Mesendoderm (in vitro differentiated cells): ENCODE results near the gene MLYCD.

Experiments used
- DNase-seq: peaks from one replicate; pipeline ENCODE4 v3.0.0; 2013
- H2AK5ac ChIP-seq: 2 replicates; pipeline ENCODE4 v1.6.1; 2013; ENCODE audit warnings: low read length, inconsistent platforms
- H2BK120ac ChIP-seq: 2 replicates; pipeline ENCODE4 v1.6.1; 2013; ENCODE audit warnings: low read depth, mild to moderate bottlenecking, low read length, moderate library complexity, mixed read lengths
- H2BK15ac ChIP-seq: replicated peaks from 2 replicates; pipeline ENCODE4 v1.6.1; 2013; ENCODE audit warnings: low read depth, mild to moderate bottlenecking, moderate library complexity
- H2BK5ac ChIP-seq: 2 replicates; pipeline ENCODE4 v1.6.1; 2013; ENCODE audit warnings: low read length, inconsistent platforms
- H3K18ac ChIP-seq: 2 replicates; pipeline ENCODE4 v1.6.1; 2013; ENCODE audit warnings: mild to moderate bottlenecking, low read length, mixed read lengths
- H3K23ac ChIP-seq: one replicate; pipeline ENCODE4 v1.6.1; 2013; ENCODE audit warnings: low read length
- H3K27ac ChIP-seq: 2 replicates; pipeline ENCODE4 v1.5.1; 2013; ENCODE audit warnings: low read depth, mild to moderate bottlenecking, inconsistent platforms, low read length, moderate library complexity
- H3K27me3 ChIP-seq: 2 replicates; pipeline ENCODE4 v1.6.1; 2013; ENCODE audit warnings: low read length, control low read depth, mild to moderate bottlenecking, inconsistent platforms; ENCODE audit not compliant: insufficient read depth, poor library complexity
- H3K36me3 ChIP-seq: 2 replicates; pipeline ENCODE4 v1.6.1; 2013; ENCODE audit warnings: low read length, inconsistent platforms; ENCODE audit not compliant: control insufficient read depth, insufficient read depth
- H3K4ac ChIP-seq: one replicate; pipeline ENCODE4 v1.6.1; 2013; ENCODE audit warnings: low read depth, mild to moderate bottlenecking, low read length, moderate library complexity
- H3K4me1 ChIP-seq: 2 replicates; pipeline ENCODE4 v1.6.1; 2013; ENCODE audit warnings: low read depth, low read length, inconsistent platforms; ENCODE audit not compliant: control insufficient read depth
- H3K4me2 ChIP-seq: 2 replicates; pipeline ENCODE4 v1.6.1; 2013; ENCODE audit warnings: low read length
- H3K4me3 ChIP-seq: 2 replicates; pipeline ENCODE4 v1.5.1; 2013; ENCODE audit warnings: mild to moderate bottlenecking, low read length
- H3K56ac ChIP-seq: one replicate; pipeline ENCODE4 v1.6.1; 2013; ENCODE audit warnings: low read length
- H3K79me1 ChIP-seq: 2 replicates; pipeline ENCODE4 v1.6.1; 2013; ENCODE audit warnings: low read length, inconsistent platforms
- H3K79me2 ChIP-seq: 2 replicates; pipeline ENCODE4 v1.6.1; 2013; ENCODE audit warnings: mild to moderate bottlenecking, low read length; ENCODE audit not compliant: control insufficient read depth, insufficient read depth
- H3K9ac ChIP-seq: 2 replicates; pipeline ENCODE4 v1.6.1; 2013; ENCODE audit warnings: low read length, inconsistent platforms
- H4K5ac ChIP-seq: one replicate; pipeline ENCODE4 v1.6.1; 2013; ENCODE audit warnings: low read length
- H4K8ac ChIP-seq: one replicate; pipeline ENCODE4 v1.6.1; 2013; ENCODE audit warnings: low read depth, mild to moderate bottlenecking, control low read depth, low read length, moderate library complexity
- WGBS: extraction: QIAGEN DNeasy Blood & Tissue Kit; methylation state at CpG from one replicate; pipeline ENCODE4 v1.1.7; 2013; ENCODE audit warnings: low lambda C conversion rate, missing lambda C conversion rate; ENCODE audit not compliant: insufficient coverage; ENCODE audit errors: extremely low coverage; 5-methylcytosine and 5-hydroxymethylcytosine counted together

Gene MLYCD

GRCh38 chr16:83956336-83957289, 57.7 kb downstream of the MLYCD start:
- WGBS: no CpG with 5 or more reads among the region's 22 CpGs
- no peak overlapping the region for H3K56ac ChIP-seq
- H3K4me2 ChIP-seq: no peak overlapping the region
- H2BK15ac ChIP-seq: no peak overlapping the region
- H3K27me3 ChIP-seq: no peaks in the 10 kb centered on the region
- no peaks in the 10 kb centered on the region for H3K79me2 ChIP-seq
- no peak overlapping the region for H4K5ac ChIP-seq
- no peak overlapping the region for H3K4me3 ChIP-seq
- H4K8ac ChIP-seq: no peak overlapping the region
- H3K79me1 ChIP-seq: no peaks in the 10 kb centered on the region
- H3K18ac ChIP-seq: no peak overlapping the region
- H2BK120ac ChIP-seq: no peak overlapping the region
- no peak overlapping the region for H2AK5ac ChIP-seq
- H2BK5ac ChIP-seq: no peak overlapping the region
- no peak overlapping the region for H3K23ac ChIP-seq
- no peaks in the 10 kb centered on the region for H3K36me3 ChIP-seq
- H3K4ac ChIP-seq: no peak overlapping the region
- H3K9ac ChIP-seq: no peak overlapping the region
- peak; percentile 88 for DNase-seq
- H3K27ac ChIP-seq: no peak overlapping the region
- peaks cover 2% of the 10 kb centered on the region for H3K4me1 ChIP-seq

- Histone ChIP-seq H4K5ac (no peak overlapping the region), H3K4me3 (no peak overlapping the region), H3K4me1 (peaks cover 2% of the 10 kb centered on the region), H2BK120ac (no peak overlapping the region), H4K8ac (no peak overlapping the region), H3K4ac (no peak overlapping the region), H3K23ac (no peak overlapping the region), H2AK5ac (no peak overlapping the region), H2BK5ac (no peak overlapping the region), H3K27me3 (no peaks in the 10 kb centered on the region), H3K79me1 (no peaks in the 10 kb centered on the region), H3K36me3 (no peaks in the 10 kb centered on the region), H2BK15ac (no peak overlapping the region), H3K56ac (no peak overlapping the region), H3K79me2 (no peaks in the 10 kb centered on the region), H3K27ac (no peak overlapping the region), H3K9ac (no peak overlapping the region), H3K18ac (no peak overlapping the region), H3K4me2 (no peak overlapping the region)
- no peak for DNase-seq
- whole genome bisulfite sequencing: no CpG with 5 or more reads among the region's 14 CpGs
Observed at GRCh38 chr16:83957296-83957855, 58.5 kb downstream of the MLYCD start.

DNA sequence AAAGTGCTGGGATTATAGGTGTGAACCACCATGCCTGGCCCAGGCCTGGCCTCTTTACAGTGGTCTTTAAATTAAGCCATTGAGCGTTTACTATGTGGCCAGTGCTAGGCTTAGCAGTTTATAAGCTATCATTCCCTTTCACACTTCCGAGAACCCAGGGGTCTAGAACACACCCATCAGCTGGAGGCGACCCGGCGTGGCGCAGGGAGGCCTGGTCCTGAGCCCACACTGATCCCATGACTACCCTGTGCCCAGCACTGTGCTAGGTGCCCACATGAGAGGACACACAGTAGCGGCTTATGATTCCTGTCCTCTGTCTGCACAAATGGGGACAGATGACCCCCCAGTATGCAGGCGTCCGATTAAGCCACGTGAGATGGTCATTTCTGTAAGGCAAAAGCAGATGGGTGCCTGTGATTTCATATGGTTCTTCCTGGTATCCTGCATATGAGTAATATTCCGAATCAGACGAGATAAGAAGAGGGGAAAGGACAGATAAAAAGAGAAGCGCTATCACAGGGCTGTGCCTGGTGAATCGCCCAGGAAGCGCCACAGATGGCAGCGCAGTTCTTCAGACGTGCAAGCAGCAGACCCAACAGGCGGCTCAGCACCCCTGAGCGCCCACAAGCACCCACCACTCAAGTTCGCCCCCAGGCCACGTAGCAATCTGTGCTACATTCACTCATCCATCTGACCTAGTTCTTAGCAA, 59.4 kb downstream of the MLYCD start:
- no peak overlapping the region for H2BK15ac ChIP-seq
- no peak overlapping the region for H2BK120ac ChIP-seq
- no peaks in the 10 kb centered on the region for H3K79me2 ChIP-seq
- H4K8ac ChIP-seq: no peak overlapping the region
- no peak for DNase-seq
- no peak overlapping the region for H3K9ac ChIP-seq
- H3K56ac ChIP-seq: no peak overlapping the region
- H3K27me3 ChIP-seq: no peaks in the 10 kb centered on the region
- H3K23ac ChIP-seq: no peak overlapping the region
- no peak overlapping the region for H3K4me2 ChIP-seq
- H3K36me3 ChIP-seq: no peaks in the 10 kb centered on the region
- no peak overlapping the region for H3K27ac ChIP-seq
- no peak overlapping the region for H2AK5ac ChIP-seq
- no peaks in the 10 kb centered on the region for H3K79me1 ChIP-seq
- H3K18ac ChIP-seq: no peak overlapping the region
- H3K4ac ChIP-seq: no peak overlapping the region
- peaks cover 2% of the 10 kb centered on the region for H3K4me1 ChIP-seq
- H4K5ac ChIP-seq: no peak overlapping the region
- H3K4me3 ChIP-seq: no peak overlapping the region
- WGBS: no CpG with 5 or more reads among the region's 21 CpGs
- H2BK5ac ChIP-seq: no peak overlapping the region

DNA sequence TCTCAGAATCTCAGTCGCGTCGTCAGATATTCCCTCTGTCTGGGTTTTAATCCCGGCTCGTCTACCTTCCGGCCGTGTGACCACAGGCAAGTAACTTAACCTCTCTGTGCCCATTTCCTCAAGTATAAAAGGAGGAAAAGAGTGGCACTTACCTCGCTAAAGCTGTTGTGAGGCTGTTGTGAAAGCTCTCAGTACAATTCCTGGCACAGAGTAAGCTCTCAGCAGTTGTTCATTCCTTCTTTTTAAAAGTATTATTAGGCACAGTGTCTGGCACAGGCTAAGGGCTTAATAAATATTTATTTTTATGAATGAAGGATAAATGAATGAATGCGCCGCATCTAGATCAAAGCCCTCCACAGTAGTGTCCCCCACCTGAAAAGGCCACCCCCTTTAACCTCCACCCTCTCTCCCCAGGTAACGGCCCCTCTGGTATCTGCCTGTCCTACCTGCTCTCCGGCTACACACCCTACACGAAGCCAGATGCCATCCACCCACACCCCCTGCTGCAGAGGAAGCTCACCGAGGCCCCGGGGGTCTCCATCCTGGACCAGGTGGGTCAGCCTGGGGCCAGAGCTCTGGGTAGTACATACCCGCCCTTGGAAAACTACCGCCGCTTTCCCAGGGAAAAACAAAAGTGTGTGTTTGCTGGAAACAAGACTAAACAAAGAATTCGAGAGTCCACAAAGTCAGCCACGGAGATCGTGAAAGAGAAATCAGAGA, 60.1 kb downstream of the MLYCD start:
- no peak overlapping the region for H2AK5ac ChIP-seq
- H3K4me2 ChIP-seq: no peak overlapping the region
- H3K9ac ChIP-seq: no peak overlapping the region
- H3K23ac ChIP-seq: no peak overlapping the region
- H3K79me1 ChIP-seq: no peaks in the 10 kb centered on the region
- no CpG with 5 or more reads among the region's 21 CpGs for WGBS
- no peak overlapping the region for H2BK15ac ChIP-seq
- no peak overlapping the region for H2BK5ac ChIP-seq
- H3K4me3 ChIP-seq: no peak overlapping the region
- DNase-seq: no peak
- no peak overlapping the region for H2BK120ac ChIP-seq
- H3K4me1 ChIP-seq: no peaks in the 10 kb centered on the region
- no peaks in the 10 kb centered on the region for H3K36me3 ChIP-seq
- H3K27me3 ChIP-seq: no peaks in the 10 kb centered on the region
- H3K56ac ChIP-seq: no peak overlapping the region
- no peak overlapping the region for H3K4ac ChIP-seq
- H4K5ac ChIP-seq: no peak overlapping the region
- no peak overlapping the region for H3K18ac ChIP-seq
- no peak overlapping the region for H4K8ac ChIP-seq
- no peak overlapping the region for H3K27ac ChIP-seq
- H3K79me2 ChIP-seq: no peaks in the 10 kb centered on the region

DNA sequence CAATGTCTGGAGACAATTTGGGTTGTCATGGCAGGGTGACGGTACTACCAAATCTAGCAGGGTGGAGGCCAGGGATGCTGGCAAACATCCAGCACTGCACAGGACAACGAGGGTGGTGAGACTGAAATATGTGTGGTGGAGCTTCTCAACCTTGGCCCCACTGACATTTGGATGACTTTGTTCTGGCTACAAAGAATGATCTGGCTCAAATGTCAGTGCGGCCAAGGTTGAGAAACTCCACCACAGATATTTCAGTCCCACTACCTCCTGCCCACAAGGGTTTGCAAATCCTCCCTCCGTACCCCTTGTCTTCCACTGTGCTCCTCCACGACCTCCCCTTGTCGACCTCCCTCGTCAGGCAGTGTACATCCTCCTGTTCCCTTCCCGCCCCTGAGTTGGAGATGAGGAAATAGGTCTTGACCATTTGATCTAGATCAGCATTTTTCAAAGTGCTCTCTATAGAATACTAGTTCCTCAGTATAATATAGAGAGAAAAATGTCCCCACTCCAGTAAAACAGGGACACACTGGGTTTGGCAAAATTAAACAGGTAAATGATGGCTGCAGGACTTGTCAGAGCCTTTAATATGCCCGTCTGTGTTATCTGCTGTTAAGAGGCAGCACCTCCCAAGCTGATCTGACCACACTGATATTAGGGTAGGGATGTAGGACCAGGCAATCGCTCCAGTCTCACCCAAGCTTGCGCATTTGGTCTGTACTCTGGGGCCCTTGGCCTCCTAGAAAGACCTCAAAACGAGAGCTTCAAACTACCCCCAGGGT, 60.9 kb downstream of the MLYCD start:
- Histone ChIP-seq H3K36me3 (no peaks in the 10 kb centered on the region), H3K27ac (no peak overlapping the region), H3K9ac (no peak overlapping the region), H4K8ac (no peak overlapping the region), H2BK5ac (no peak overlapping the region), H3K27me3 (no peaks in the 10 kb centered on the region), H3K4ac (no peak overlapping the region), H3K79me2 (no peaks in the 10 kb centered on the region), H3K4me2 (no peak overlapping the region), H2BK15ac (no peak overlapping the region), H3K23ac (no peak overlapping the region), H2AK5ac (no peak overlapping the region), H3K79me1 (no peaks in the 10 kb centered on the region), H3K4me1 (no peaks in the 10 kb centered on the region), H3K4me3 (no peak overlapping the region), H3K56ac (no peak overlapping the region), H2BK120ac (no peak overlapping the region), H4K5ac (no peak overlapping the region), H3K18ac (no peak overlapping the region)
- DNase-seq: no peak
- WGBS: no CpG with 5 or more reads among the region's 12 CpGs
